ENCODE results near the gene SNAP29.
A peak's percentile ranks its signal among the peaks of the same experiment; 100 is the strongest.

The SNAP29 gene

GRCh38 chr22:20859615-20860014, 808 bp downstream of the SNAP29 start:
- DNase-seq (ENCODE audit: low read depth in 1 of 2, low spot score in 1 of 2) = no peak
- peak overlapping the region; percentile 71 for H3K4me3 ChIP-seq (replicated peaks; ENCODE audit: insufficient read depth, low read length)
- H3K27ac ChIP-seq (replicated peaks) = peak overlapping the region; percentile 71
- no peaks in the 10 kb centered on the region for H3K27me3 ChIP-seq (ENCODE audit: insufficient read depth, poor library complexity, severe bottlenecking)
- TF ChIP-seq GABPA (IDR thresholded peaks at IDR 0.05; ENCODE audit: low read depth) (no peak), POLR2AphosphoS5 (IDR thresholded peaks at IDR 0.05; ENCODE audit: low read depth) (no peak), SPI1 (IDR thresholded peaks at IDR 0.05; ENCODE audit: borderline replicate concordance, low read depth) (no peak), REST (IDR thresholded peaks at IDR 0.05; ENCODE audit: insufficient replicate concordance, low read depth) (no peak), CTCF (IDR thresholded peaks at IDR 0.05; ENCODE audit: insufficient read depth, low read length) (no peak)

GRCh38 chr22:20862540-20862939, 3.7 kb downstream of the SNAP29 start:
- TF ChIP-seq CTCF (IDR thresholded peaks at IDR 0.05; ENCODE audit: insufficient read depth, low read length) (no peak), REST (IDR thresholded peaks at IDR 0.05; ENCODE audit: insufficient replicate concordance, low read depth) (no peak), GABPA (IDR thresholded peaks at IDR 0.05; ENCODE audit: low read depth) (no peak), SPI1 (IDR thresholded peaks at IDR 0.05; ENCODE audit: borderline replicate concordance, low read depth) (no peak), POLR2AphosphoS5 (IDR thresholded peaks at IDR 0.05; ENCODE audit: low read depth) (no peak)
- no peak for DNase-seq (ENCODE audit: low read depth in 1 of 2, low spot score in 1 of 2)
- Histone ChIP-seq H3K4me3 (replicated peaks; ENCODE audit: insufficient read depth, low read length) (no peak overlapping the region), H3K27ac (replicated peaks) (no peak overlapping the region), H3K27me3 (ENCODE audit: insufficient read depth, poor library complexity, severe bottlenecking) (no peaks in the 10 kb centered on the region)

GRCh38 chr22:20863366-20863765, 4.6 kb downstream of the SNAP29 start:
- Histone ChIP-seq H3K27me3 (ENCODE audit: insufficient read depth, poor library complexity, severe bottlenecking) (no peaks in the 10 kb centered on the region), H3K4me3 (replicated peaks; ENCODE audit: insufficient read depth, low read length) (no peak overlapping the region), H3K27ac (replicated peaks) (no peak overlapping the region)
- DNase-seq (ENCODE audit: low read depth in 1 of 2, low spot score in 1 of 2) = peak in 1 of 2 experiments; percentile 77
- TF ChIP-seq POLR2AphosphoS5 (IDR thresholded peaks at IDR 0.05; ENCODE audit: low read depth) (no peak), SPI1 (IDR thresholded peaks at IDR 0.05; ENCODE audit: borderline replicate concordance, low read depth) (peak; percentile 30; the same call in 1 of the 2 replicates)

- peak; percentile 18 to 64 for DNase-seq (ENCODE audit: low read depth in 1 of 2, low spot score in 1 of 2)
- TF ChIP-seq CTCF (IDR thresholded peaks at IDR 0.05; ENCODE audit: insufficient read depth, low read length) (no peak), SPI1 (IDR thresholded peaks at IDR 0.05; ENCODE audit: borderline replicate concordance, low read depth) (no peak), POLR2AphosphoS5 (IDR thresholded peaks at IDR 0.05; ENCODE audit: low read depth) (no peak), GABPA (IDR thresholded peaks at IDR 0.05; ENCODE audit: low read depth) (no peak), REST (IDR thresholded peaks at IDR 0.05; ENCODE audit: insufficient replicate concordance, low read depth) (no peak)
These were observed 5.5 kb downstream of the SNAP29 start for GRCh38 chr22:20864186-20864908.

More at GRCh38 chr22:20864186-20864908, 5.5 kb downstream of the SNAP29 start:
- no peak overlapping the region for H3K4me3 ChIP-seq (replicated peaks; ENCODE audit: insufficient read depth, low read length)
- H3K27ac ChIP-seq (replicated peaks) = no peak overlapping the region
- H3K27me3 ChIP-seq (ENCODE audit: insufficient read depth, poor library complexity, severe bottlenecking) = no peaks in the 10 kb centered on the region

Measured in HL-60 (cell line).